AG08396 (cell line): ENCODE measurements around the gene BCL11B.

Experiments used
- DNase-seq: peaks from one replicate; pipeline ENCODE4 v3.0.0; 2012; ENCODE audit warnings: low spot score, mixed read lengths

The BCL11B gene

GRCh38 chr14:99271951-99272631 is at the start of gene BCL11B:
TSS of gene BCL11B (minus strand) at chr14:99272197. CDS start at chr14:99271218, 979 bp downstream.
- DNase-seq, result peak; percentile 85

GRCh38 chr14:99321236-99321925 is 49.4 kb upstream of the BCL11B start:
- no peak for DNase-seq

- DNase-seq, result no peak
Measured at GRCh38 chr14:99320621-99321235, 48.7 kb upstream of the BCL11B start.

- peak; percentile 85 for DNase-seq
Measured at GRCh38 chr14:99320105-99320572, 48.1 kb upstream of the BCL11B start.

GRCh38 chr14:99318959-99319295 is 46.9 kb upstream of the BCL11B start:
- DNase-seq, result no peak

GRCh38 chr14:99318091-99318958 is 46.3 kb upstream of the BCL11B start:
- DNase-seq, result no peak

- no peak for DNase-seq
Measured at GRCh38 chr14:99317231-99318090, 45.5 kb upstream of the BCL11B start.

GRCh38 chr14:99316281-99317163 is 44.5 kb upstream of the BCL11B start:
- no peak for DNase-seq

GRCh38 chr14:99315197-99315596 is 43.2 kb upstream of the BCL11B start:
- no peak for DNase-seq

- DNase-seq, result no peak
Measured at GRCh38 chr14:99314623-99315022, 42.6 kb upstream of the BCL11B start.

GRCh38 chr14:99313234-99313633 is 41.2 kb upstream of the BCL11B start:
- no peak for DNase-seq

- DNase-seq, result no peak
Measured at GRCh38 chr14:99312106-99312505, 40.1 kb upstream of the BCL11B start.

GRCh38 chr14:99309220-99309766 is 37.3 kb upstream of the BCL11B start:
- no peak for DNase-seq

GRCh38 chr14:99304208-99304607 is 32.2 kb upstream of the BCL11B start:
- DNase-seq, result no peak

- no peak for DNase-seq
Measured at GRCh38 chr14:99300190-99300589, 28.2 kb upstream of the BCL11B start.

- DNase-seq, result no peak
Measured at GRCh38 chr14:99296517-99296916, 24.5 kb upstream of the BCL11B start.

GRCh38 chr14:99289394-99290189 is 17.6 kb upstream of the BCL11B start:
- DNase-seq, result no peak

GRCh38 chr14:99288948-99289347 is 17.0 kb upstream of the BCL11B start:
- no peak for DNase-seq
